H1 (cell line): ENCODE data around the gene TMEM250. TPM values are rescaled to one million over a fixed set of nuclear protein-coding genes. Genes with fewer than 3 reads are reported as not detected.

Experiments
- CTCF ChIA-PET: fragments of 300-600 bp; sonication (Branson Sonifier 250); formaldehyde crosslinking; loops from one replicate; lab custom pipeline; 2021; ENCODE audit not compliant: partially characterized antibody; lab: Charles Lee
- POLR2A ChIA-PET: fragments of 300-600 bp; sonication (Branson Sonifier 250); formaldehyde crosslinking; loops from one replicate; lab custom pipeline; 2021; ENCODE audit warnings: inconsistent platforms; ENCODE audit not compliant: partially characterized antibody; lab: Charles Lee
- DNase-seq, 2 experiments: peaks; one replicate each; pipeline versions ENCODE4 v3.0.0 to v3.0.0-alpha.2; 2010 to 2022; ENCODE audit warnings: low spot score in 2 of 2, low read depth in 1 of 2, mixed read lengths in 1 of 2
- FAIRE-seq: peaks from 2 replicates; lab custom pipeline; 2011; peaks lifted over from hg19 to GRCh38; lab: Jason Lieb, UNC
- H2AFZ ChIP-seq: 2 replicates; pipeline ENCODE4 v1.8.1; 2012; ENCODE audit warnings: low read length, inconsistent platforms
- H2AK5ac ChIP-seq: 2 replicates; pipeline ENCODE4 v1.6.1; 2013; ENCODE audit warnings: low read depth, low read length
- H2BK120ac ChIP-seq: replicated peaks from 2 replicates; pipeline ENCODE3; 2013; ENCODE audit warnings: low read depth, low read length, inconsistent platforms
- H2BK12ac ChIP-seq: 2 replicates; pipeline ENCODE4 v1.6.1; 2013; ENCODE audit warnings: low read depth, low read length
- H2BK15ac ChIP-seq: 2 replicates; pipeline ENCODE4 v1.6.1; 2013; ENCODE audit warnings: low read length
- H2BK20ac ChIP-seq: 2 replicates; pipeline ENCODE4 v1.6.1; 2013; ENCODE audit warnings: low read length
- H2BK5ac ChIP-seq: 2 replicates; pipeline ENCODE4 v1.6.1; 2013; ENCODE audit warnings: low read depth, low read length
- H3K14ac ChIP-seq: 2 replicates; pipeline ENCODE4 v1.6.1; 2013; ENCODE audit warnings: inconsistent platforms; ENCODE audit not compliant: insufficient read length
- H3K18ac ChIP-seq: 2 replicates; pipeline ENCODE4 v1.6.1; 2013; ENCODE audit warnings: low read length; ENCODE audit errors: extremely low read depth
- H3K23ac ChIP-seq: 2 replicates; pipeline ENCODE4 v1.6.1; 2013; ENCODE audit warnings: inconsistent platforms; ENCODE audit not compliant: insufficient read length
- H3K23me2 ChIP-seq: 2 replicates; pipeline ENCODE4 v1.6.1; 2013; ENCODE audit warnings: low read depth, low read length
- H3K27ac ChIP-seq: 2 replicates; pipeline ENCODE4 v1.6.1; 2011; ENCODE audit warnings: low read depth, low read length, inconsistent platforms
- H3K27me3 ChIP-seq, 4 experiments: replicated peaks in 1 of 4; 1 replicate in 1 of 4; 2 replicates in 3 of 4; pipeline versions ENCODE4 v1.6.1 to v1.8.1; 2011 to 2013; ENCODE audit warnings: low read length in 3 of 4, mild to moderate bottlenecking in 3 of 4, inconsistent platforms in 2 of 4, mixed read lengths in 2 of 4, moderate library complexity in 1 of 4; ENCODE audit not compliant: control insufficient read depth in 3 of 4, insufficient read depth in 3 of 4; ENCODE audit errors: extremely low read depth in 1 of 4
- H3K36me3 ChIP-seq, 4 experiments: 2 replicates each; pipeline versions ENCODE4 v1.6.1 to v1.8.1; 2011 to 2013; ENCODE audit warnings: mild to moderate bottlenecking in 4 of 4, low read length in 3 of 4, moderate library complexity in 2 of 4, control low read depth in 1 of 4, inconsistent platforms in 1 of 4; ENCODE audit not compliant: insufficient read depth in 4 of 4, control insufficient read depth in 2 of 4
- H3K4ac ChIP-seq: replicated peaks from 2 replicates; pipeline ENCODE3; 2013; ENCODE audit warnings: low read length, low read depth, mixed read lengths, inconsistent platforms; ENCODE audit not compliant: insufficient read length
- H3K4me1 ChIP-seq, 4 experiments: replicated peaks in 1 of 4; 1 replicate in 1 of 4; 2 replicates in 3 of 4; pipeline versions ENCODE4 v1.6.1 to v1.8.1; 2011 to 2013; ENCODE audit warnings: low read length in 3 of 4, inconsistent platforms in 2 of 4, mixed read lengths in 1 of 4; ENCODE audit not compliant: insufficient read depth in 4 of 4, control insufficient read depth in 3 of 4
- H3K4me2 ChIP-seq, 2 experiments: 2 replicates each; pipeline versions ENCODE4 v1.6.1 to v1.8.1; 2011 to 2013; ENCODE audit warnings: low read depth in 2 of 2, low read length in 2 of 2, control low read depth in 1 of 2, inconsistent platforms in 1 of 2, mild to moderate bottlenecking in 1 of 2; ENCODE audit not compliant: insufficient read depth in 1 of 2
- H3K4me3 ChIP-seq, 4 experiments: fragments of 200-600, 300-600 bp in 1 of 4; sonication (generic), shearing (Covaris generic), sonication (Bioruptor Twin) in 1 of 4; 2 replicates each; pipeline versions ENCODE4 v1.5.1 to v1.8.1; 2011 to 2016; ENCODE audit warnings: low read length in 4 of 4, low read depth in 3 of 4, control low read depth in 2 of 4, inconsistent platforms in 2 of 4, mild to moderate bottlenecking in 2 of 4, mixed read lengths in 1 of 4, moderate library complexity in 1 of 4; ENCODE audit not compliant: insufficient read depth in 2 of 4; ENCODE audit errors: extremely low read depth in 1 of 4
- H3K56ac ChIP-seq: replicated peaks from 2 replicates; pipeline ENCODE3; 2013; ENCODE audit warnings: low read depth, mild to moderate bottlenecking, mixed read lengths, low read length, inconsistent platforms; ENCODE audit not compliant: insufficient read length
- H3K79me1 ChIP-seq: 2 replicates; pipeline ENCODE4 v1.6.1; 2013; ENCODE audit warnings: low read depth, low read length, control low read depth
- H3K79me2 ChIP-seq, 2 experiments: 2 replicates each; pipeline versions ENCODE4 v1.6.1 to v1.8.1; 2012 to 2013; ENCODE audit warnings: low read length in 2 of 2, mild to moderate bottlenecking in 2 of 2, inconsistent platforms in 1 of 2; ENCODE audit not compliant: insufficient read depth in 2 of 2, control insufficient read depth in 1 of 2
- H3K9ac ChIP-seq, 4 experiments: replicated peaks in 1 of 4; 1 replicate in 1 of 4; 2 replicates in 3 of 4; pipeline versions ENCODE4 v1.6.1 to v1.8.1; 2011 to 2013; ENCODE audit warnings: low read depth in 3 of 4, low read length in 3 of 4, control low read depth in 2 of 4, mild to moderate bottlenecking in 2 of 4, moderate library complexity in 2 of 4, inconsistent platforms in 1 of 4; ENCODE audit errors: extremely low read depth in 1 of 4
- H3K9me3 ChIP-seq, 2 experiments: 2 replicates each; pipeline versions ENCODE4 v1.6.1 to v1.8.1; 2012 to 2013; ENCODE audit warnings: mild to moderate bottlenecking in 2 of 2, moderate library complexity in 2 of 2, control low read depth in 1 of 2, inconsistent platforms in 1 of 2, low read depth in 1 of 2, low read length in 1 of 2, mixed read lengths in 1 of 2; ENCODE audit not compliant: insufficient read depth in 2 of 2
- H4K20me1 ChIP-seq, 2 experiments: replicated peaks in 1 of 2; 2 replicates each; pipeline versions ENCODE3 to v1.8.1; 2011 to 2013; ENCODE audit warnings: inconsistent platforms in 2 of 2, low read length in 2 of 2, mild to moderate bottlenecking in 1 of 2; ENCODE audit not compliant: insufficient read depth in 2 of 2, control insufficient read depth in 1 of 2
- H4K5ac ChIP-seq: 2 replicates; pipeline ENCODE4 v1.6.1; 2013; ENCODE audit warnings: low read length, low read depth, mixed read lengths, inconsistent platforms; ENCODE audit not compliant: insufficient read length
- H4K8ac ChIP-seq: 2 replicates; pipeline ENCODE4 v1.8.0; 2013; ENCODE audit warnings: mild to moderate bottlenecking, moderate library complexity, low read length, inconsistent platforms; ENCODE audit not compliant: insufficient read depth; ENCODE audit errors: extremely low read depth
- H4K91ac ChIP-seq: replicated peaks from 2 replicates; pipeline ENCODE3; 2013; ENCODE audit warnings: low read length, mixed read lengths, inconsistent platforms; ENCODE audit not compliant: insufficient read length
- CTCF ChIP-seq, 3 experiments: IDR thresholded peaks; 1 replicate in 2 of 3; 2 replicates in 1 of 3; pipeline versions ENCODE4 v1.5.1 to v1.6.1; 2011; ENCODE audit warnings: low read length in 3 of 3, mild to moderate bottlenecking in 3 of 3, inconsistent platforms in 2 of 3, low read depth in 1 of 3, moderate library complexity in 1 of 3; ENCODE audit not compliant: insufficient read depth in 1 of 3; ENCODE audit errors: control extremely low read depth in 1 of 3
- JUND ChIP-seq: IDR thresholded peaks from 2 replicates; pipeline ENCODE4 v1.6.1; 2011; ENCODE audit warnings: mild to moderate bottlenecking, improper control_type of control experiment, low read length
- RAD21 ChIP-seq, 2 experiments: IDR thresholded peaks in 1 of 2; conservative IDR thresholded peaks in 1 of 2; 2 replicates each; pipeline ENCODE4 v1.6.1; 2011; ENCODE audit warnings: low read depth in 2 of 2, low read length in 2 of 2, improper control_type of control experiment in 1 of 2, inconsistent platforms in 1 of 2, mild to moderate bottlenecking in 1 of 2, moderate library complexity in 1 of 2
- SIN3A ChIP-seq, 2 experiments: IDR thresholded peaks in 1 of 2; conservative IDR thresholded peaks in 1 of 2; 2 replicates each; pipeline ENCODE4 v1.6.1; 2011 to 2012; ENCODE audit warnings: low read length in 2 of 2, improper control_type of control experiment in 1 of 2, low read depth in 1 of 2, mild to moderate bottlenecking in 1 of 2
- TEAD4 ChIP-seq: IDR thresholded peaks from 2 replicates; pipeline ENCODE4 v1.6.1; 2012; ENCODE audit warnings: low read depth, low read length, inconsistent platforms, mixed read lengths
- YY1 ChIP-seq: IDR thresholded peaks from 2 replicates; pipeline ENCODE4 v1.6.1; 2011; ENCODE audit warnings: low read depth, mild to moderate bottlenecking, low read length
- WGBS, 2 experiments: shearing (Covaris generic) in 1 of 2; methylation state at CpG; one replicate each; pipeline versions ENCODE4 v1.1.6 to v1.1.7; 2013 to 2015; ENCODE audit warnings: low lambda C conversion rate in 2 of 2, mixed read lengths in 2 of 2, inconsistent platforms in 1 of 2, low coverage in 1 of 2, missing lambda C conversion rate in 1 of 2; ENCODE audit not compliant: insufficient replicate concordance in 2 of 2, insufficient coverage in 1 of 2, insufficient read length in 1 of 2; ENCODE audit errors: extremely low coverage in 1 of 2, missing lambda C conversion rate in 1 of 2; 5-methylcytosine and 5-hydroxymethylcytosine counted together
- polyA plus RNA-seq, 7 experiments: library from polyadenylated mRNA; depleted of rRNA in 3 of 7; stranded (reverse) in 5 of 7; unstranded in 2 of 7; fragments of >200 nt in 5 of 7; fragments of 200-250 nt in 2 of 7; gene quantifications; 1 replicate in 5 of 7; 2 replicates in 1 of 7; 4 replicates in 1 of 7; pipeline versions ENCODE4 v1.2.1 to v1.2.3, GENCODE V29; 2011 to 2013; ENCODE audit warnings: missing spikeins in 2 of 7, mixed read lengths in 2 of 7
- total RNA-seq: library from RNA; stranded (reverse); fragmentation: NEBNext Ultra II Directional; extraction: Animal tissue kit (Norgen Biotek cat#: 25700); gene quantifications from 2 replicates; pipeline ENCODE4 v1.2.1, GENCODE V29; 2021

Gene TMEM250
- total and polyA plus RNA-seq, 2 of the 8 experiments (the other 6 are each of a cell fraction or from before 2014, with no cell fraction given), result 22.3 to 34.9 TPM

GRCh38 chr9:136122425-136123383 is 4.0 kb upstream of the TMEM250 start:
- Histone ChIP-seq H3K9me3 (no peaks in the 10 kb centered on the region), H3K27me3 (no peaks in the 10 kb centered on the region), H3K36me3 (no peaks in the 10 kb centered on the region; a peak in 1 of 8 replicates), H3K18ac (no peak overlapping the region), H3K4me2 (peak overlapping the region in 1 of 2 experiments; percentile 51; a peak in 2 of 4 replicates), H3K14ac (no peak overlapping the region), H3K4me3 (0 out of 8 replicates have a peak overlapping the region, but pooled peaks of 1 of the 4 experiments have one; percentile 24), H4K8ac (peak overlapping the region; percentile 48), H3K79me1 (no peaks in the 10 kb centered on the region), H3K27ac (no peak overlapping the region), H2BK12ac (peak overlapping the region; percentile 80; the same call in 1 of the 2 replicates), H3K56ac (no peak overlapping the region), H2BK120ac (peak overlapping the region; percentile 21), H2AK5ac (no peak overlapping the region), H3K4me1 (peaks cover 0 to 10% (median 2%) of the 10 kb centered on the region in 4 experiments; a peak in 5 of 7 replicates), H4K20me1 (peaks cover 0 to 5% of the 10 kb centered on the region in 2 experiments), H2BK5ac (peak overlapping the region; percentile 71; the same call in 1 of the 2 replicates), H3K9ac (no peak overlapping the region), H3K23me2 (peaks cover 9% of the 10 kb centered on the region; the same call in 1 of the 2 replicates), H3K79me2 (no peaks in the 10 kb centered on the region), H2AFZ (no peak overlapping the region), H4K5ac (no peak overlapping the region), H3K4ac (peak overlapping the region; percentile 51), H2BK15ac (peak overlapping the region; percentile 99; the same call in 1 of the 2 replicates), H2BK20ac (no peak overlapping the region; the same call in 1 of the 2 replicates), H3K23ac (no peak overlapping the region), H4K91ac (peak overlapping the region; percentile 65)
- DNase-seq (peak in 1 of 2 experiments; percentile 92), FAIRE-seq (no peak)
- WGBS, 2 experiments, result 53% methylated on average over 45 of the region's 45 CpGs; no CpG with 5 or more reads in 1 of the 2 experiments
- ChIA-PET CTCF (interaction anchor here (0.7 to 6.2 kb wide), 54 partner anchors 10 to 427 kb away, joined by 3 to 98 read pairs (median 4); no protein-coding TSS in a partner anchor), POLR2A (interaction anchor here (1.4 kb wide), 1 partner anchor 128 kb away, joined by 3 read pairs; no protein-coding TSS in a partner anchor)
- TF ChIP-seq RAD21 (IDR thresholded peaks at IDR 0.05 in 1 of 2, conservative IDR thresholded peaks at IDR 0.05 in 1 of 2; ENCODE audit: low read depth in 2 of 2, low read length in 2 of 2) (peak; percentile 94 to 97), SIN3A (conservative IDR thresholded peaks at IDR 0.05 in 1 of 2, IDR thresholded peaks at IDR 0.05 in 1 of 2; ENCODE audit: low read depth in 1 of 2, low read length in 2 of 2) (peak in 1 of 2 experiments; percentile 60; a peak in 1 of 4 replicates), TEAD4 (no peak), JUND (0 out of 2 replicates have a peak, but pooled peaks have one; percentile 31), CTCF (IDR thresholded peaks at IDR 0.05; ENCODE audit: control extremely low read depth in 1 of 3, insufficient read depth in 1 of 3, low read depth in 1 of 3, low read length in 3 of 3) (peak in 2 of 3 experiments; percentile 90 to 96; a peak in 3 of 4 replicates), YY1 (0 out of 2 replicates have a peak, but pooled peaks have one; percentile 27)
